Measurements from ENCODE around the gene DOK7.

Gene DOK7

DNA sequence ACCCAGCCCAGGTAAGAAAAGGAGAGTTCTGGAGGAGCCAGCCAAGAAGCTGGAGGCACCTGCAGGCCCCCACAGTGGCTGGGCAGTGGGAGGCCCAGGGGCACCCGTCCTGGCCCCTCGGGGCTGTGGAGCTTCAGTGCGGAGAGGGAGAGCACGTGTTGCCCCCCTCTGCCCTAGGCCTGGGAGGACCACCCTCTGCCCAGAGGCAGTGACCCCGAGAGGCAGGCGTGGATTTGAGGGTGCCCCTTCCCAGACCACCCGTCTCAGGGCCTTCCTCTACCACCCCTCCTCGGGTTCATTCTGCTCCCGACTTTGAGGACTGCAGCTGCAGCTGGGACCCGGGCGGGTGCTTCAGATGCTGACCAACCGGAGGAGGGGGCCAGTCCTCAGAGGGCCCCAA is 33.5 kb upstream of the DOK7 start:
- no peak for DNase-seq

DNA sequence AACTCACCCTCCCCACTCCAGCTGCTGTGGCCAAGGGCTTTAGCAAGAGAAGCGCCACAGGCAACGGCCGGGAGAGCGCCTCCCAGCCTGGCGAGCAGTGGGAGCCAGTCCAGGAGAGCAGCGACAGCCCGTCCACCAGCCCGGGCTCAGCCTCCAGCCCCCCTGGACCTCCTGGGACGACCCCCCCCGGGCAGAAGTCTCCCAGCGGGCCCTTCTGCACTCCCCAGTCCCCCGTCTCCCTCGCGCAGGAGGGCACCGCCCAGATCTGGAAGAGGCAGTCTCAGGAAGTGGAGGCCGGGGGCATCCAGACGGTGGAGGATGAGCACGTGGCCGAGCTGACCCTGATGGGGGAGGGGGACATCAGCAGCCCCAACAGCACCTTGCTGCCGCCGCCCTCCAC is 32.6 kb upstream of the DOK7 start:
- no peak for DNase-seq

DNA sequence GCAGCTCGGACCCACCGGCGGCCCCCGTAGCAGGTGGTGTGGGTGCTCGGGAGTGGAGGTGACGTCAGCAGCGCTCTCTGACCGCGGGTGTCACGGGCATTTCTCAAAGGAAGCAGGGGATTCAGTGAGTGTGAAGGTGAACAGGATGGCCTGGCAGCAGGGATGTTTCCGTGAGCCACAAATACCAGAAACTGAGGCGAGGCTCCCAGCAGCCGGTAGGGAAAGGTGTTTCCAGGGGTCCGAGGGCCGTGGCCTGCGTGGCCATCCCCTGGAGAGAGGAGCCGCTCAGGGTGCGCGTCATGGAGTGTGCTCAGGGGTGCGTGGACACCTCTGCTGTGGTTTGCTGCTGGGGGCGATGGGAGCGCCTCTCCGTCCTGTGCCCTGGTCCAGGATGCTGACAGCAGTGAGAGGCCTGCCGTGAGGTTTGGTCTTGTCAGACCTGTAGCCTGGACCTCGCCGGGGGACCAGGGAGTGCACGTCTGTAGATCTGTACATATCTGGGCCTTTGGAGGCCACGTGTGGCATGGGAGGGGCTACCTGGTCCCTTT is 31.6 kb upstream of the DOK7 start:
- DNase-seq: no peak

DNA sequence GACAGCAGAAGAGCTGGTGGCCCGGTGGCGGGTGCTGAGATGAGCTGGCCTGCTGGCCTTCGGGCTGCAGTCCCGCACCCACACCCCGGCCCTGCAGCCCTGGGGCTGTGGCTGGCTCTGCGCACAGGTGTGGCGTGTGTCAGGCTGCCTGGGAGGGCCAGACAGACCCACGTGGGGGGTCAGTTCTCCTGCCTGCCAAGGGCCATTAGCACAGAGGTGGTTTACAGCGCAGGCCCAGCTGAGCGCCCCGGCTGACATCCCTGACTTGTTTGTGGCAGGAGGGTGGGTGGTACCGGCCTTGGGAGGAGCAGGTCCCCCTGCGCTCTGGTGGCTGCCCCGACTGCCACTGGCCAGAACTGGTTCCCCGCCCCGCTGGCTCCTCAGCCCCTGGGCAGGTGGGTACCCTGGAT is 30.7 kb upstream of the DOK7 start:
- DNase-seq: no peak

DNA sequence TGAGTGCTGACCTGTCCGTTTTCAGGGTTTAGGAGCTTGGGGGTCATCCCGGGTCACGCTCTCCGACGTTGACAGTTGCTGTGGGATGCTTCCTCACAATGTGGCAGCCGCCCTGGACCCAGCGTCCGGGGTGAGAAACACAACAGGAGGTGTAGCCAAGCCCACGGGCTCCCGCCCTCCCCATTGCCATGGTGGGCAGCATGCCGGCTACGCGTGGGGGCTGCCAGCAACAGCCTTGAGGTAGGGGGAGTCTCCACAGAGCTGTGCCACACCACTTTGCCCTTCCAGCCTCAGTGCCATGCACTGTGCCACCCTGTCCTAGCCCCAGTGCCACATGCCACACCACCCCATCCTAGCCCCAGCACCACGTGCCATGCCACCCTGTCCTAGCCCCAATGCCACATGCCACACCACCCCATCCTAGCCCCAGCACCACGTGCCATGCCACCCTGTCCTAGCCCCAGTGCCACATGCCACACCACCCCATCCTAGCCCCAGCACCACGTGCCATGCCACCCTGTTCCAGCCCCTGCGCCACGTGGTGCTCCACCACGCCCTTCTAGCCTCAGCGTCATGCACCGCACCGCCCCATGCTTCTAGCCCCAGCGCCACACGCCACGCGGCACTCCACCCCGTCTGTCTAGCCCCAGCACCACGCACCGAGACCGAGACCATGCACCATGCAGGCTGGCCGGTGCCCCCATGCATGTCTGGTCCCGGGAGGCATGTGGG is 29.8 kb upstream of the DOK7 start:
- DNase-seq: no peak

DNA sequence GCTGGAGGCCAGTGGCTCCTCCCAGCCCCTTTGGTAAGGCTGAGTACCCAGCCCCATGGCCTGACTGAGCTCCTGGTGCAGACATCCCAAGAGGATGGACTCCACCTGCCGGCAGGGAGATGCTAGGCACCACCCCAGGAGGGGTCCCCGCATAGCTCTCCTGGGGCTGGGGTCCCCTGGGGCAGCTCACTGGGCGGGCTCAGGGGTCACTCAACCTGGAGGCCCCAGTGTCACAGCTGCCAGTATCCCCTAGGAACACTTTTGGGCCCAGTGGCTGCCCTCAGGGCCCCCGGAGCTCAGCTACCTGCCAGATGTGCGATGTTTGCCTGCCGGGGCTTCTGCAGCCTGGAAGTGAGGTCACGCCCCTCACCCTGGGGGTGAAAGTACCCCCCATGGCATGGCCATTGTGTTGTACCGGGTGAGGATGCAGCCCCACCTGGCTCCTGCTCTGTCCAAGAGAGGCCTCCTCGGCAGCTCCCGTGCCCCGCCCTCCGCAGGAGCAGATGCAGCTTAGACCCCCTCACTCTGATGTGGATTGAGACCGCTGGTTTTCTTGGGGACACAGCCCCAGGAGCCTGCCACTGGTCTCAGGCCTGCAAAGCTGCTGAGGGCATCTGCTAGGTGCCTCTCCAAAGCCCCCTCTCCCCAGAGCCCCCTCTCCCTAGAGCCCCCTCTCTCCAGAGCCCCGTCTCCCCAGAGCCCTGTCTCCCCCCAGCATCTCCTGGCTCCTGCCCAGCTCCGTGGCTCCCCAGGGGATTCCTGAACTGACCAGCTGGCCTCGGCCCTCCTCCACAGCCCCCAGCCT is 28.0 kb upstream of the DOK7 start:
- no peak for DNase-seq

DNA sequence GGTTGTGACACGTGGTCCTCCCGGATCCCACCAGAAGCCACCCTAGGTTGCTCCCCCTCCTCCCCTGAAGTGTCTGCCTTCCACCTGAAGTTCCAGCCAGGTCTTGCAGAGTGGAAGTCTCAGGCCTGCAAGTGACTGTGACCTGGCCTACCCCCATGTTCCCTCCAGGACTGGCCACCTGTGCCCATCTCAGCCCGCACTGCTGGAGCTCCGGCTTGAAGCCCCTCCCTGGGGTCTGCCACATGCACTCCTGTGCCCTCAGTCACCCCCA is 27.5 kb upstream of the DOK7 start:
- DNase-seq: no peak

DNA sequence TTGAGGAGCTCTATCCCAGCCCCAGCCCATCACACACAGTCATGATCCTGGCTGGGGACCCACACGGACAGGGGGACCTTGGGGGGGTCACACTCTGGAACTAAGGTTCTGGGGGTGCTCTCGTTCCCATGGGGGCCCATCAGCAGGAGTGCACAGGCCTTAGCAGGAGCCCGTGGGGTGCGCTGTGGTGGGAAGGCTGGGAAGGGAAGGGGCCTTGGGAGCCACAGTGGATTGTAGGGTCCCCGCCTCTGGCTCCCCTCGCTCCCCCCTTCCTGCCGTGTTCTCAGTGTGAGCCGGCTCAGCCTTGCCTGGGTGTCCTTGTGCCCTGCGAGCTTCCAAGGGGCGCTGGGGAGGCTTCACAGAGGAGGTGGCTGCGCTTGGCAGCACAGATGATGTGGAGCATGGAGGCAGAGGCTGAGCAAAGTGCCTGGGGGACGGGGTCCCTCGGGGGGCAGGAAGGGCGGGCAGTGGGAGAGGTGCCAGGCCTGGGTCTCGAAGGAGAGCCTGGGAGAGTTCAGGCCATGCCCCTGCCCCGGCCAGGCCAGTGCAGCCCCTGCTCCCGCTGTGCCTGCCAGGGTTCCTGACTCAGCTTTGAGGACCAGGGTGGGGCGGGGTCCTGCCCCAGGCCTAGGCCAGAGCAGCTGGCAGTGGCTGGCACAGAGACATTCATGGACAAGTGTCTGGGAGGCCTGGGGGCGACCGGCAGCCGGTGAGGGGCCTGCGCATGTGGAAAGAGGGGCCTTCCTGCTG is 26.9 kb upstream of the DOK7 start:
- DNase-seq: no peak

DNA sequence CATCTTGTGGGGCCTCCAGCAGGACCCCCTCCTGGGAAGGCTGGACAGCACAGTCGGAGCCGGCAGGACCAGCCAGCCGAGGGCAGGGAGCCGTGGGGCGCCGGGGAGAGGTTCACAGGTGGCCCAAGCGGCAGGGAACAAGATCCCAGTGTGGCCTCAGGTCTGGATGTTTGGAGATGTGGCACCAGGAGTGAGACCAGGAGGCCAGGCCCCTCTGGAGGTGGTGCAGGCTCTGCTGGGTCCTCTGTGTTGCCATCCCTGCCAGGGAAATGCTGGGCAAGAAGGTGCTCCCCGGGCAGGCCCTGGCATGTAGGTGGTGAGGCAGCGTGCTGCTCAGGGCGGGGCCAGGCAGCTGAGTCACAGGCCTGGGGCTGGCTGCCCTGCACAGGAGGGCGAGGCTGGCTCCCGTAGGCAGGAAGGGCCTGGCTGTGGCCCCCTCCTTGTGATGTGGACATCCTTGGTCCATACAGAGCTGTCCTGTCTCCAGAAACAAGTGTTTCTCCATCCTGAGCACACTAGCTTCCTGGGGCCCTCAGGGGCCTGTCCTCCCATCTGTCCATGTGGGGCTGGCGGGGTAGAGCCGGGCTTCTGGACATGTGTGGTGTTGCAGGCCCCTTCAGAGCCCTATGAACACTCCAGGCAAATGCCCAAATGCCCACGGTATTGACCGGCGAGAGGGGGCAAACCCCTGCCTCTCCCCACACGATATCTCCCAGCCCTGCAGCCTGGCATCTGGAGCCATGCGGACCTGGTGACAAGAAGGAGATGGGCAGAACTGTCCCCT is 26.1 kb upstream of the DOK7 start:
- peak in 1 of 2 experiments; percentile 50 for DNase-seq

DNA sequence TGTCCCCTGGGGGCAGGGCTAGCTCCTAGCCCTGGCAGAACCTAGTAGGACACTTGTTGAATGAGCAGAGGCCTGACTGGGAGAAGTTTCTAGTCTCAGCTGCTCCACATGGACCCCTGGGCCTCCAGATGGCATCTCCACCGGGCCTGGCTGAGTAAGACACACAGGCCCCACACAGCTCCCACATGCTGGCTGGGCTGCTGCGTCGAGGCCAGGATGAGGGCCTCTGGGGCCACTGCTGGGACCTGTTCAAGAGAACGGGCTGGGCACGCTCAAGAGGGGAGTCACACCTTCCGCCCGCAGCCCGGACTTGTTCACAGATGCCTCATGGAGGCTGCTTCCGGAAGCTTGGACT is 25.5 kb upstream of the DOK7 start:
- no peak for DNase-seq

DNA sequence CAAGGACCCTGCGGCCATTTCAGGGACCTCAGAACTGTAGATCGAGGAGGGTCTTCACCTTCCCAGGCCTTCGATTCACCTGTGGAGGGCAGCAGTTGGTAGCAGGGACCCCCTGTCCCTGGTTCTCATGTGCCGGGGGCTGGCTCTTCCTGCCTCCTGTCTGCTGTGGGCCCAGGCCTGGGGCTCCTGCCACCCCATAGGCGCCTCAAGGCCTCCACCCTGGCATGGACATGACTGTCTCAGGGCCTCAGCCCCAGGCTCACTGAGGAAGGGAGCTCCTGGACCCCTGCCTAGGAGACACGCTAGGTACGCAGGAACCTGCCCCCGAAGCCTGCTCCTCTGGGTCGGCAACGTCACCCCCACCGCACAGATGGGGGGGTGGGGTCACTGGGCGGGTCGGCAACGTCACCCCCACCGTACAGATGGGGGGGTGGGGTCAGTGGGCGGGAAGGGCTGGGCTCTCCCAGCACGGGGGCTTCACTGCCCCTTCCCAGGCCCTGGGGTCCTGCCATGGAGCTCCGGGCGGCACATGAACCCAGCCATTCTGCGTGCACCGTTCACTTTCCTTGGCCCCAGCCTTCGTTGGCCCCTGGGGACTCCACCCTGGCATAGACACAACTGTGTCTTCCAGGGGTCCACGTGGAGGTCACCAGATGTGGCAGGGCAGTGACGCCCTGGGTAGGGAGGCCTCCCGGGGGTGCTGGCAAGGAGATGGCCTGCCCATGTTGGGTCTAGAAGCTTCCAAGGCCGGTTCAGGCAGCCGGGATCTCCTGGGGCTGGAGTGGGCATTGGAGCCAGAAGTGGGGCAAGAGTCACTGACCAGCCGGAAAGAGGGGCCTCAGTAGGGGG is 24.9 kb upstream of the DOK7 start:
- DNase-seq: no peak

DNA sequence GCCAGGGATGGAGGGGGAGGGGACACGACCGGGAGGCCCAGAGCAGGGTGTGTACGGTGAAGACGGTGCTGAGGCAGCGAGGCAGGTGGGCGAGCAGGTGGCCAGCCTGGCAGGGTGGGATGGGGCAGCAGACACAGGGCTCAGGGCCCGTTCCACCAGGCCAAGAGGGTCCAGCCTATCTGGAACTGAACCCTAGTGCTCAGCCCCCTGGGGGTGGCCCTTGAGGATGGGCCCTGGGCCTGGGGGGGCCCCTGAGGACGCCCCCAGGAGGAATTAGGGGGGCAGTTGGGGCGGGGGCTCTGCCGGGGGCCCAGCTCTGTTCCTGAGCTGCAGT is 24.3 kb upstream of the DOK7 start:
- no peak for DNase-seq

DNA sequence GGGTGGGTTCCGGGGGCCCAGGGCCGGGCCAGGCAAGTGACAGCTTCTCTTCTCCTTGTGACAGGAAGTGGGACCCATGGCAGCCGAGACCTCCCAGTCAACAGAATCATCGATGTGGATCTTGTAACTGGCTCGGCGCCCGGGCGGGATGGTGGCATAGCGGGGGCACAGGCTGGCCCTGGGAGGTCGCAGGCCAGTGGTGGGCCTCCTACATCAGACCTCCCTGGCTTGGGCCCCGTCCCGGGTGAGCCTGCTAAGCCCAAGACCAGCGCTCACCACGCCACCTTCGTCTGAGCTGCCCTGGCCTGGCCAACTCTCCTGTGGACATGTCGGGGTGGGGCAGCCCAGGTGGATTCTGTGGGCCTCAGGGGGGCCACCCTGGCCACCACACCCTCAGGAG is 23.7 kb upstream of the DOK7 start:
- DNase-seq: no peak

DNA sequence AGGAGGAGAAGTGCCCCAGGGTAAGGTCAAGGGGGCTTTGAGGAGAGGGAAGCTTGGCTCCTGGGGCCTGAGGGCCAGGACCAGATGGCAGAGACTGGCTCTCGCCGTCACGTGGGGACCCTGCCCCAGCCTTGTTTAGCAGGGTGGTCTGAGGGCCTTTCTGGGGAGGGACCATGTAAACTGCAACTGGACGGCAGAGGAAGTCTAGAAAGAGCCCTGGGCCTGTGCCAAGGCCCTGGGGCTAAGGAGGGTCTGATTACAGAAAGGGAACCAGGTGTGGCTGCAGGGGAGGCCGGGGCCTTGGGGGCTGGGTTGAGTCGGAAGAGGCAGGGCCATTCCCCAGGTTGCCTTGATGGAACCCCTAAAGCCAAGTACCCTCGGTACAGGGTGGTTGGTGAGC is 23.1 kb upstream of the DOK7 start:
- DNase-seq: peak; percentile 30 to 38

DNA sequence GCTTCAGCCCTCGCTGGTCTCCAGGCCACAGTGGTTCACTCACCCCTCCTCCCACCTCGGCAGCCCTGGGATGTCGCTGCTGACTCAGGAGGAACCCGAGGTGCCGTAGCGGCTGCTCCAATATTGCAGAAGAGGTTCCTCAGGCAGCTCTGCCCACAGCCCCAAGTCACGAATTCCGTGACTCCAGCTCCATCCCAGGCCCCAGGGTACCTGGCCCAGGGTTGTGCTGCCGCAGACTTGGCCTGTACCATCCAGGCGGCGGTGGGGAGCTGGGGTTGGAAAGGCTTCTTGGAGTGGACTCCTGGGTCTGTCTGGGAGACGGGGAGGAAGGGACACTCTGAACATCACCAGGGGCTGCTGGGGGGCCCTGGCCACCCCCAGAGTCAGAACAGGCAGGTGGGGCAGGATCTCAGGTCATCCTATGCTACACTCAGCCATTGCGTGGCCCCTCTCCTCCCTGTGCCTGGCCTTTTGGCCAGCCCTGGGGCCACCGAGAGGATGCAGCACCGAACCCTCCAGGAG is 22.1 kb upstream of the DOK7 start:
- no peak for DNase-seq

DNA sequence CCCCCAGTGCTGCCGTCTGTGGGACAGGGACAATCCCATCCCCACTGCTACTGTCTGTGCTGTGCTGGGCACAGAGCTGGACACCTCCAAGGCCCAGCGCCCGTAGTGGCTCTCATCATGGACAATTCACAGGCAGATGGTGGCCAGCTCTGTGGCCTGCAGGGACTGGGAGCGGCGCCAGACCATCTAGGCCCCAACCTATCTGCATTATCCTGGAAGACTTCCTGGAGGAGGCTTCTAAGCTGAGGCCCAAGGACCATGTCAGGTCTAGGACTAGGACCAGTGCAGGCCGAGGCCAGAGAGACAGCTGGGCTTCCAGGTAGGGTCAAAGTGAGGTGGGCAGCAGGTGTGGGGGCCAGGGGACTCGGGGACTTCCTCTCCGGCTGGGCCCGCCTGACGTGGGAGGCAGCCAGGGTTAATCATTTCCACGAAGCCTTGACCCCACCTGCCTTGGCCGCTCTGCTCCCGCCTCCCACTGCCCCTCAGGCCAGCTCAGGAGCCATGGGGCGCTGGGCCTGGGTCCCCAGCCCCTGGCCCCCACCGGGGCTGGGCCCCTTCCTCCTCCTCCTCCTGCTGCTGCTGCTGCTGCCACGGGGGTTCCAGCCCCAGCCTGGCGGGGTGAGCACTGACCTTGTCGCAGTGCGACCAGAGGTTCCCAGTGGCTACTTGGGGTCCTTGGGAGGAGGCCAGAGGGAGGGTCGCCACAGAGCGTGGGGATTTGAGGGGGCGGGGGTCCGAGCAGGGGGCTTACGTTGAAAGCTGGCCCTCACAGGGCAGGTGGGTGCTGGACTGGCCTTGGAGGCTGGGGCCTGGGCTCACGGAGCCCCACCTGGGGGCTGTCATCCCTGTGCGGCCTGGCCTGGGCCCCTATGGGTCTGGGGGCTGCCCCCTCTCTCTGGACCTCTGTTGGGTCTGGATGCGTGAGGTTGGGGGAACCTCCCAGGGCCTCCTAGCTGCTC is 21.3 kb upstream of the DOK7 start, which contains the start of gene HGFAC:
HGFAC (plus strand) TSS at position 468 of the 959 bp plus-strand sequence; CDS start at position 502, 34 bp downstream.
- no peak for DNase-seq

DNA sequence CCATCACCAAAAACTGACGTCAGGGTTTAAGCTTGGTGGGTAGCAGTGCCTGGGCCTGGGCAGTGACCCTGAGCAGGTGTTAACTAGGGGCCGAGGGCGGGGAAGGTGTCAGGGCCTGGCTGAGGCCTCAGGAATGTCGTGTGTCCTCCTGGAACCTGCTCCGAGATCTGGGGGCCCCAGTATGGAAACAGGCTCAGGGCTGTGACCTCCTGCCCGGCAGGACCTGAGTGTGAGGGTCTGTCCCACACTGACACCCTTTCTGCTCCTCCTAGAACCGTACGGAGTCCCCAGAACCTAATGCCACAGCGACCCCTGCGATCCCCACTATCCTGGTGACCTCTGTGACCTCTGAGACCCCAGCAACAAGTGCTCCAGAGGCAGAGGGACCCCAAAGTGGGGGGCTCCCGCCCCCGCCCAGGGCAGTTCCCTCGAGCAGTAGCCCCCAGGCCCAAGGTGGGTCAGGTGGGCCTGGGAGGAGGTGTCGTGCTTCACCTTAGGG is 20.6 kb upstream of the DOK7 start:
- no peak for DNase-seq

DNA sequence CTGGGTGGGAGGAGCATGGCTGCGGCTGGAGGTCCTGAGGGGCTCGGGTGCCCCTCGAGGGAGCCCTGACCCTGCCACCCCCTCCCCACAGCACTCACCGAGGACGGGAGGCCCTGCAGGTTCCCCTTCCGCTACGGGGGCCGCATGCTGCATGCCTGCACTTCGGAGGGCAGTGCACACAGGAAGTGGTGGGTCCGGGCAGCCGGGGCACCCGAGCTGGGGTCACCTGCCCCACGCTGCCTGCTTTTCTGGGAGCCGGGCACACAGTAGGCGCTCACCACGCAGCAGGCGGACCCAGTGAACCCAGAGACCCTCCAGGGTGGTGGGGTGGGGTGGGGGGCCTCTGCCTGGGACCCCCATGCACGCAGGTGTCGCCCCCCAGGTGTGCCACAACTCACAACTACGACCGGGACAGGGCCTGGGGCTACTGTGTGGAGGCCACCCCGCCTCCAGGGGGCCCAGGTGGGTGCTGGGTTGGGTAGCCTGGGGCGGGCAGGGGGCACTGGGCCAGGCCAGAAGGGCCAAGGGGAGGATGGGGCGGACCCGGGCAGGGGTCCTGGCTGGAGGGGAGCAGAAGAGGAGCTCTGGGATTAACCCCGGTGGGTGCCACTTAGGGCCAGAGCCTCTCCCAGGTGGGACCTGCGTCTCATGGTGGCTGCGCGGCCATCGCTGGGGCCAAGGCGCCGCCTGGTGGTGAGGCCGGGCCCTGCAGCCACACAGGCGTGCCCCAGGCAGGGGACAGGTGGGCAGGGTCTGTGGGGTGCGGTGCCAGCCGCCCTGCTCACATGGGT is 20.0 kb upstream of the DOK7 start:
- DNase-seq: peak; percentile 40 to 42

DNA sequence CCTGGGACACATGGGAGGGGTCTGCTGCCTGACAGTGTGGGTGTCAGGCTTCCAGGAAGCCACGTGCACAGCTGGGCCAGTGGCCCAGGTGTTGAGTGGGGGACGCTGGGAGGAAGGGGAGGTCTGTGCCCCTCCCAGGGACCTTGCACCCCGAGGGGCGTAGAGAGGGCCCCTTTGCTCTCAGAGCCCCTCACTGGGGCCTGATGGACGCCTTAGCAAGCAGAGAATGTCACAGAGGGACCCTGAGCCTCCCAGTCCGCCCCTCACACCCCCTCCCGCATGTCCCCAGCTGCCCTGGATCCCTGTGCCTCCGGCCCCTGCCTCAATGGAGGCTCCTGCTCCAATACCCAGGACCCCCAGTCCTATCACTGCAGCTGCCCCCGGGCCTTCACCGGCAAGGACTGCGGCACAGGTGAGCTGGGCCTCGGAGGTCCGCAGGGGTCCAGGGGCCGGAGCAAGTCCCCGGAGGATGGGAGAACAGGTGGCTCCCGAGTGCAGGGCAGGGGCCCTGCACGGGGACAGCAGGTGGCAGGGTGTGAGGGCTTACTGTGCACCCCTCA is 19.3 kb upstream of the DOK7 start:
- no peak for DNase-seq

Measured in NCI-H2081 (cell line).